ENCODE measurements around the gene SGTA.

SGTA gene

DNA sequence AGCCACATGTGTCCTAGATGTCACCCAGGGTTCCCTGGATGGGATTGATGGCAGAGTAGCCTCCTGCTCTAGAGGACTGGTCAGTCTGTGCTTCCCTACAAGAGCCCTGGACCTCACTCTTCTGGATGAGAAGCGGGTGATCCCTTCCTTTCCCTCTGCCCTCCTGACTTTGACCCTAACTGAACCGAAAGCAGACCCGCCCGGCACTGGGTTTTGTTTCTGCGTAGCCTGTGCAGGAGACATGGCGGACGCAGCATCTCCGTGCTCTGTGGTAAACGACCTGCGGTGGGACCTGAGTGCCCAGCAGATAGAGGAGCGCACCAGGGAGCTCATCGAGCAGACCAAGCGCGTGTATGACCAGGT lies 7.1 kb upstream of the SGTA start:
- TF ChIP-seq CTCF (IDR thresholded peaks at IDR 0.05; ENCODE audit: low read depth, low read length) = no peak
- no peak for DNase-seq (ENCODE audit: extremely low read depth, low read depth)

DNA sequence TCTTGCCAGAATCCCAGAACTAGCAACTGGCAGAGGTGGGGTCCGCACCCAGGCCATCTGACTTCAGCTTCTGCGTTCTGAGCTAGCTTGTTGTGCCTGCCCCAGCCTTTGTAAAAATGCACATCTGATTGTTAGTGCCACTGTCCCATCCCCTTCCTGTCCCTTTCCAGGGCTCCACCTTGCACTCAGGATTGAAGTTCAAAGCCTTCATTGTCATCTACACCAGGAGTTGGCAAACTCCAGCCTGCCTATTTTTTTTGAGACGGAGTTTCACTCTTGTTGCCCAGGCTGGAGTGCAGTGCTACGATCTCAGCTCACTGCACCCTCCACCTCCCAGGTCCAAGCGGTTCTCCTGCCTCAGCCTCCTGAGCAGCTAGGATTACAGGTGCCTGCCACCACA lies 5.2 kb upstream of the SGTA start:
- no peak for TF ChIP-seq CTCF (IDR thresholded peaks at IDR 0.05; ENCODE audit: low read depth, low read length)
- DNase-seq (ENCODE audit: extremely low read depth, low read depth) = no peak

GRCh38 chr19:2787115-2787514 lies 4.0 kb upstream of the SGTA start:
- no peak for DNase-seq (ENCODE audit: extremely low read depth, low read depth)
- no peak for TF ChIP-seq CTCF (IDR thresholded peaks at IDR 0.05; ENCODE audit: low read depth, low read length)

- no peak for TF ChIP-seq CTCF (IDR thresholded peaks at IDR 0.05; ENCODE audit: low read depth, low read length)
- DNase-seq (ENCODE audit: extremely low read depth, low read depth) = peak; percentile 95
Observed at GRCh38 chr19:2785244-2785997, 2.3 kb upstream of the SGTA start, which contains the start of gene THOP1. TSS of gene THOP1 (plus strand) at chr19:2785503. CDS start at chr19:2785663, 160 bp downstream.

DNA sequence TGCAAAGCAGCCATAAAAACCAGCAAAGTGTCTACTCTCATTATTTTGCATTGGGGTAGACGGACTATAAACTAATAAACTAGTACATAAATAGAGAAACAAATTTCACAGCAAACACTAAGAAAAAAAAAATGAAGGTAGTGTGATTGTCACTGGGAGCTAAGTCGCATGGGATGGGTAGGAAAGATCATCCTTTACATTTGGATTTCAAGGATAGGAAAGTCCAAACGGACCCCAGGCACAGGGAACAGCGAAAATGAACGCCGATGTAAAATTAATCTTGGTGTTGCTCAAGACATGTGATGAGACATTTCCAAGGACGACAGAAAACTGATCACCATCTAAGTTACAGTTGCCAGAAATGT lies 690 bp upstream of the SGTA start:
- no peak for TF ChIP-seq CTCF (IDR thresholded peaks at IDR 0.05; ENCODE audit: low read depth, low read length)
- DNase-seq (ENCODE audit: extremely low read depth, low read depth) = no peak

GRCh38 chr19:2782329-2782935 lies 641 bp downstream of the SGTA start:
- TF ChIP-seq CTCF (IDR thresholded peaks at IDR 0.05; ENCODE audit: low read depth, low read length) = no peak
- DNase-seq (ENCODE audit: extremely low read depth, low read depth) = no peak

GRCh38 chr19:2780284-2780683 lies 2.8 kb downstream of the SGTA start:
- no peak for DNase-seq (ENCODE audit: extremely low read depth, low read depth)
- no peak for TF ChIP-seq CTCF (IDR thresholded peaks at IDR 0.05; ENCODE audit: low read depth, low read length)

Measured in AG09319 (cell line).